Large intestine (tissue), 3 donors: ENCODE data around the gene UGT1A10. TPM values are rescaled to one million over a fixed set of nuclear protein-coding genes. Genes with fewer than 3 reads are reported as not detected.
A peak's percentile ranks its signal among the peaks of the same experiment; 100 is the strongest.

Experiments
- DNase-seq, 2 donors: peaks; one replicate each; pipeline versions ENCODE4 v3.0.0 to v3.0.0-alpha.2; 2013
- H3K27ac ChIP-seq: one replicate; pipeline ENCODE4 v1.5.1; 2013; ENCODE audit warnings: low read length
- H3K27me3 ChIP-seq: 2 replicates; pipeline ENCODE4 v1.6.1; 2013; ENCODE audit warnings: low read length; ENCODE audit not compliant: control insufficient read depth, insufficient read depth
- H3K36me3 ChIP-seq: 2 replicates; pipeline ENCODE4 v1.6.1; 2013; ENCODE audit warnings: low read length; ENCODE audit not compliant: control insufficient read depth, insufficient read depth
- H3K4me1 ChIP-seq: one replicate; pipeline ENCODE4 v1.6.1; 2013; ENCODE audit warnings: low read length; ENCODE audit not compliant: control insufficient read depth, insufficient read depth
- H3K4me3 ChIP-seq: one replicate; pipeline ENCODE4 v1.5.1; 2013; ENCODE audit warnings: low read length
- H3K9me3 ChIP-seq: one replicate; pipeline ENCODE4 v1.6.1; 2013; ENCODE audit warnings: mild to moderate bottlenecking, low read depth, low read length, moderate library complexity; ENCODE audit not compliant: control insufficient read depth
- WGBS: methylation state at CpG from one replicate; pipeline ENCODE4 v1.1.5; 2013; ENCODE audit warnings: low lambda C conversion rate; ENCODE audit not compliant: insufficient coverage; 5-methylcytosine and 5-hydroxymethylcytosine counted together
- polyA plus RNA-seq: library from polyadenylated mRNA; unstranded; fragments of 120-200 nt; gene quantifications from one replicate; pipeline ENCODE4 v1.2.1, GENCODE V29; 2013

The UGT1A10 gene
- polyA plus RNA-seq, 1 donor = 0.06 TPM

- Histone ChIP-seq H3K27ac (no peak overlapping the region), H3K27me3 (no peaks in the 10 kb centered on the region), H3K9me3 (no peaks in the 10 kb centered on the region), H3K4me1 (peaks cover 24% of the 10 kb centered on the region), H3K4me3 (no peak overlapping the region), H3K36me3 (no peaks in the 10 kb centered on the region)
- WGBS = no CpG with 5 or more reads among the region's 2 CpGs
- no peak for DNase-seq
Measured at GRCh38 chr2:233814056-233814835, 178.0 kb downstream of the UGT1A10 start.

- H3K36me3 ChIP-seq = no peaks in the 10 kb centered on the region
- no peaks in the 10 kb centered on the region for H3K9me3 ChIP-seq
- no peaks in the 10 kb centered on the region for H3K27me3 ChIP-seq
- H3K4me1 ChIP-seq = peaks cover 24% of the 10 kb centered on the region
- 100% methylated on average over 4 of the region's 6 CpGs for WGBS
- no peak for DNase-seq
- no peak overlapping the region for H3K4me3 ChIP-seq
- no peak overlapping the region for H3K27ac ChIP-seq
Measured at GRCh38 chr2:233815861-233816260, 179.6 kb downstream of the UGT1A10 start.

GRCh38 chr2:233816334-233816733 is 180.1 kb downstream of the UGT1A10 start:
- Histone ChIP-seq H3K4me3 (no peak overlapping the region), H3K4me1 (peaks cover 24% of the 10 kb centered on the region), H3K27me3 (no peaks in the 10 kb centered on the region), H3K9me3 (no peaks in the 10 kb centered on the region), H3K27ac (peak overlapping the region; percentile 58), H3K36me3 (no peaks in the 10 kb centered on the region)
- no CpG with 5 or more reads among the region's 2 CpGs for WGBS
- no peak for DNase-seq

- H3K27me3 ChIP-seq = no peaks in the 10 kb centered on the region
- H3K9me3 ChIP-seq = no peaks in the 10 kb centered on the region
- no peak overlapping the region for H3K4me3 ChIP-seq
- H3K36me3 ChIP-seq = no peaks in the 10 kb centered on the region
- no CpG with 5 or more reads among the region's 4 CpGs for WGBS
- peak; percentile 62 to 82 for DNase-seq
- H3K4me1 ChIP-seq = peaks cover 24% of the 10 kb centered on the region
- H3K27ac ChIP-seq = peak overlapping the region; percentile 58
Measured at GRCh38 chr2:233816771-233817170, 180.5 kb downstream of the UGT1A10 start.

- WGBS = no CpG with 5 or more reads among the region's 3 CpGs
- DNase-seq = peak; percentile 37 to 72
- H3K36me3 ChIP-seq = no peaks in the 10 kb centered on the region
Measured at GRCh38 chr2:233817361-233817911, 181.2 kb downstream of the UGT1A10 start.

GRCh38 chr2:233817995-233818638 is 181.9 kb downstream of the UGT1A10 start:
- Histone ChIP-seq H3K4me1 (peaks cover 29% of the 10 kb centered on the region), H3K9me3 (no peaks in the 10 kb centered on the region), H3K27ac (peak overlapping the region; percentile 58), H3K4me3 (no peak overlapping the region), H3K27me3 (no peaks in the 10 kb centered on the region), H3K36me3 (no peaks in the 10 kb centered on the region)
- DNase-seq = peak in 1 of 2 donors; percentile 52
- no CpG with 5 or more reads among the region's 11 CpGs for WGBS

More at GRCh38 chr2:233817361-233817911, 181.2 kb downstream of the UGT1A10 start:
- Histone ChIP-seq H3K9me3 (no peaks in the 10 kb centered on the region), H3K27ac (peak overlapping the region; percentile 58), H3K27me3 (no peaks in the 10 kb centered on the region), H3K4me1 (peaks cover 24% of the 10 kb centered on the region), H3K4me3 (no peak overlapping the region)

GRCh38 chr2:233818639-233819621 is 182.7 kb downstream of the UGT1A10 start:
- Histone ChIP-seq H3K36me3 (no peaks in the 10 kb centered on the region), H3K27ac (no peak overlapping the region), H3K27me3 (no peaks in the 10 kb centered on the region), H3K4me1 (peaks cover 30% of the 10 kb centered on the region), H3K4me3 (no peak overlapping the region), H3K9me3 (no peaks in the 10 kb centered on the region)
- no CpG with 5 or more reads among the region's 17 CpGs for WGBS
- no peak for DNase-seq

GRCh38 chr2:233819884-233820773 is 183.9 kb downstream of the UGT1A10 start:
- DNase-seq = no peak

GRCh38 chr2:233820774-233821105 is 184.5 kb downstream of the UGT1A10 start:
- H3K9me3 ChIP-seq = no peaks in the 10 kb centered on the region
- DNase-seq = no peak
- peaks cover 30% of the 10 kb centered on the region for H3K4me1 ChIP-seq
- H3K27me3 ChIP-seq = no peaks in the 10 kb centered on the region
- no peak overlapping the region for H3K27ac ChIP-seq
- H3K4me3 ChIP-seq = no peak overlapping the region
- WGBS = 80% methylated on average over 1 of the region's 6 CpGs
- H3K36me3 ChIP-seq = no peaks in the 10 kb centered on the region

More at GRCh38 chr2:233819884-233820773, 183.9 kb downstream of the UGT1A10 start:
- no CpG with 5 or more reads among the region's 18 CpGs for WGBS
- no peaks in the 10 kb centered on the region for H3K27me3 ChIP-seq
- H3K36me3 ChIP-seq = no peaks in the 10 kb centered on the region
- H3K27ac ChIP-seq = no peak overlapping the region
- no peak overlapping the region for H3K4me3 ChIP-seq
- H3K4me1 ChIP-seq = peaks cover 30% of the 10 kb centered on the region
- no peaks in the 10 kb centered on the region for H3K9me3 ChIP-seq
